Effector memory CD4-positive, alpha-beta T cell (primary cell): ENCODE measurements around the gene LNPK.

Experiments
- DNase-seq, 3 donors: peaks; one replicate each; pipeline ENCODE4 v3.0.0-alpha.2; 2020
- H3K27ac ChIP-seq: 2 replicates; pipeline ENCODE4 v1.7.0; 2013; ENCODE audit warnings: mild to moderate bottlenecking, low read length, moderate library complexity; ENCODE audit not compliant: insufficient read depth, poor library complexity, severe bottlenecking
- H3K27me3 ChIP-seq: replicated peaks from 2 replicates; pipeline ENCODE4 v1.7.0; 2013; ENCODE audit warnings: mild to moderate bottlenecking, low read length; ENCODE audit not compliant: insufficient read depth, control insufficient read depth, poor library complexity, severe bottlenecking
- H3K36me3 ChIP-seq: 2 replicates; pipeline ENCODE4 v1.7.0; 2013; ENCODE audit warnings: mild to moderate bottlenecking, low read length, moderate library complexity; ENCODE audit not compliant: control insufficient read depth, insufficient read depth
- H3K4me1 ChIP-seq: 2 replicates; pipeline ENCODE4 v1.7.0; 2013; ENCODE audit warnings: low read length, mild to moderate bottlenecking; ENCODE audit not compliant: control insufficient read depth, insufficient read depth, poor library complexity, severe bottlenecking
- H3K4me3 ChIP-seq: 2 replicates; pipeline ENCODE4 v1.7.0; 2013; ENCODE audit warnings: low read length, low read depth, mild to moderate bottlenecking; ENCODE audit not compliant: insufficient read depth, poor library complexity, severe bottlenecking
- H3K9me3 ChIP-seq: 2 replicates; pipeline ENCODE4 v1.7.0; 2013; ENCODE audit warnings: mild to moderate bottlenecking, low read length, moderate library complexity; ENCODE audit not compliant: control insufficient read depth

Gene LNPK

GRCh38 chr2:175947073-175947472 lies 55.0 kb downstream of the LNPK start:
- Histone ChIP-seq H3K4me3 (no peak overlapping the region), H3K36me3 (peaks cover 7% of the 10 kb centered on the region), H3K9me3 (no peaks in the 10 kb centered on the region), H3K4me1 (no peaks in the 10 kb centered on the region), H3K27ac (no peak overlapping the region), H3K27me3 (no peaks in the 10 kb centered on the region)
- DNase-seq: no peak

- Histone ChIP-seq H3K27me3 (no peaks in the 10 kb centered on the region), H3K9me3 (no peaks in the 10 kb centered on the region), H3K36me3 (peaks cover 11% of the 10 kb centered on the region), H3K4me1 (no peaks in the 10 kb centered on the region), H3K4me3 (no peak overlapping the region), H3K27ac (no peak overlapping the region)
- no peak for DNase-seq
Measured at GRCh38 chr2:175941699-175942098, 60.4 kb downstream of the LNPK start.

GRCh38 chr2:175937216-175937615 lies 64.9 kb downstream of the LNPK start:
- no peaks in the 10 kb centered on the region for H3K27me3 ChIP-seq
- H3K36me3 ChIP-seq: peaks cover 24% of the 10 kb centered on the region
- no peaks in the 10 kb centered on the region for H3K4me1 ChIP-seq
- H3K27ac ChIP-seq: no peak overlapping the region
- no peak for DNase-seq
- H3K9me3 ChIP-seq: no peaks in the 10 kb centered on the region
- no peak overlapping the region for H3K4me3 ChIP-seq

- Histone ChIP-seq H3K27me3 (no peaks in the 10 kb centered on the region), H3K4me1 (no peaks in the 10 kb centered on the region), H3K4me3 (no peak overlapping the region), H3K36me3 (peaks cover 24% of the 10 kb centered on the region), H3K27ac (no peak overlapping the region), H3K9me3 (no peaks in the 10 kb centered on the region)
- no peak for DNase-seq
Measured at GRCh38 chr2:175935289-175936181, 66.5 kb downstream of the LNPK start.

GRCh38 chr2:175932675-175933074 lies 69.4 kb downstream of the LNPK start:
- no peaks in the 10 kb centered on the region for H3K9me3 ChIP-seq
- no peak for DNase-seq
- no peak overlapping the region for H3K4me3 ChIP-seq
- peaks cover 18% of the 10 kb centered on the region for H3K36me3 ChIP-seq
- H3K4me1 ChIP-seq: no peaks in the 10 kb centered on the region
- H3K27me3 ChIP-seq: no peaks in the 10 kb centered on the region
- no peak overlapping the region for H3K27ac ChIP-seq

GRCh38 chr2:175931805-175932204 lies 70.3 kb downstream of the LNPK start:
- Histone ChIP-seq H3K27ac (no peak overlapping the region), H3K36me3 (peaks cover 14% of the 10 kb centered on the region), H3K4me1 (no peaks in the 10 kb centered on the region), H3K4me3 (no peak overlapping the region), H3K9me3 (no peaks in the 10 kb centered on the region), H3K27me3 (no peaks in the 10 kb centered on the region)
- no peak for DNase-seq

- Histone ChIP-seq H3K27ac (no peak overlapping the region), H3K9me3 (no peaks in the 10 kb centered on the region), H3K4me3 (no peak overlapping the region), H3K4me1 (no peaks in the 10 kb centered on the region), H3K36me3 (peaks cover 7% of the 10 kb centered on the region), H3K27me3 (no peaks in the 10 kb centered on the region)
- no peak for DNase-seq
Measured at GRCh38 chr2:175930504-175930903, 71.6 kb downstream of the LNPK start.

- H3K36me3 ChIP-seq: peaks cover under 1% of the 10 kb centered on the region
- no peaks in the 10 kb centered on the region for H3K27me3 ChIP-seq
- H3K27ac ChIP-seq: no peak overlapping the region
- H3K4me1 ChIP-seq: no peaks in the 10 kb centered on the region
- DNase-seq: no peak
- H3K9me3 ChIP-seq: no peaks in the 10 kb centered on the region
- H3K4me3 ChIP-seq: no peak overlapping the region
Measured at GRCh38 chr2:175929850-175930249, 72.2 kb downstream of the LNPK start.

GRCh38 chr2:175926272-175926671 lies 75.8 kb downstream of the LNPK start:
- no peaks in the 10 kb centered on the region for H3K36me3 ChIP-seq

GRCh38 chr2:175922160-175922559 lies 79.9 kb downstream of the LNPK start:
- Histone ChIP-seq H3K9me3 (no peaks in the 10 kb centered on the region), H3K27ac (no peak overlapping the region), H3K36me3 (no peaks in the 10 kb centered on the region), H3K27me3 (no peaks in the 10 kb centered on the region), H3K4me3 (no peak overlapping the region), H3K4me1 (no peaks in the 10 kb centered on the region)
- DNase-seq: no peak

More at GRCh38 chr2:175926272-175926671, 75.8 kb downstream of the LNPK start:
- no peak overlapping the region for H3K4me3 ChIP-seq
- no peak overlapping the region for H3K27ac ChIP-seq
- H3K27me3 ChIP-seq: no peaks in the 10 kb centered on the region
- DNase-seq: no peak
- H3K4me1 ChIP-seq: no peaks in the 10 kb centered on the region
- H3K9me3 ChIP-seq: no peaks in the 10 kb centered on the region
